Lower lobe of right lung (tissue), 2 donors: ENCODE measurements around the gene KRT81. TPM values are rescaled to one million over a fixed set of nuclear protein-coding genes. Genes with fewer than 3 reads are reported as not detected.

Experiments used
- ATAC-seq, 2 donors: fragments of 200-7000 bp; cut with Tn5 transposase; one replicate each; pipeline ENCODE4 v1.9.1; 2020 to 2022; ENCODE audit warnings: mild to moderate bottlenecking in 2 of 2, moderate library complexity in 2 of 2
- DNase-seq: peaks from one replicate; pipeline ENCODE4 v3.0.0-alpha.2; 2020
- H3K27ac ChIP-seq: fragments of 200-600 bp; one replicate; pipeline ENCODE4 v1.8.0; 2022
- H3K27me3 ChIP-seq: fragments of 200-600 bp; one replicate; pipeline ENCODE4 v1.8.0; 2022; ENCODE audit warnings: low read depth
- H3K36me3 ChIP-seq: fragments of 200-600 bp; one replicate; pipeline ENCODE4 v1.8.0; 2022; ENCODE audit warnings: mild to moderate bottlenecking
- H3K4me1 ChIP-seq: fragments of 200-600 bp; one replicate; pipeline ENCODE4 v1.8.0; 2022
- H3K4me3 ChIP-seq: fragments of 200-600 bp; one replicate; pipeline ENCODE4 v1.8.0; 2022; ENCODE audit warnings: mild to moderate bottlenecking
- H3K9me3 ChIP-seq: fragments of 200-600 bp; one replicate; pipeline ENCODE4 v1.8.0; 2022
- CTCF ChIP-seq: fragments of 200-600 bp; IDR thresholded peaks from one replicate; pipeline ENCODE4 v1.8.0; 2022; ENCODE audit warnings: antibody characterized with exemption, mild to moderate bottlenecking
- intact Hi-C: fragments of 100-400 bp; cut with DNase I; formaldehyde crosslinking; loops from one replicate; pipeline ENCODE4 v1.11.0; 2022
- total RNA-seq: library from RNA; stranded (reverse); fragmentation: NEBNext Ultra II Directional; extraction: Animal tissue kit (Norgen Biotek cat#: 25700); gene quantifications from one replicate; pipeline ENCODE4 v1.2.1, GENCODE V29; 2021
- donor health status: DM: no; HTN: yes; CAD: no; lungs with severe emphysema.

The KRT81 gene
- total RNA-seq, 1 donor from 2014 or later = not detected

- Histone ChIP-seq H3K36me3 (no peaks in the 10 kb centered on the region), H3K9me3 (no peaks in the 10 kb centered on the region), H3K4me3 (no peak overlapping the region), H3K27ac (no peak overlapping the region), H3K4me1 (no peaks in the 10 kb centered on the region), H3K27me3 (peaks cover 20% of the 10 kb centered on the region)
- DNase-seq (no peak), ATAC-seq (no peak)
- intact Hi-C loops = no loop called here
- TF ChIP-seq CTCF = no peak
Measured at GRCh38 chr12:52322069-52322468, 30.7 kb upstream of the KRT81 start.

- no peak for TF ChIP-seq CTCF
- H3K9me3 ChIP-seq = no peaks in the 10 kb centered on the region
- no peak overlapping the region for H3K27ac ChIP-seq
- DNase-seq (no peak), ATAC-seq (no peak)
- no peak overlapping the region for H3K4me3 ChIP-seq
- intact Hi-C loops = no loop called here
- no peaks in the 10 kb centered on the region for H3K4me1 ChIP-seq
- peaks cover 20% of the 10 kb centered on the region for H3K27me3 ChIP-seq
- H3K36me3 ChIP-seq = no peaks in the 10 kb centered on the region
Measured at GRCh38 chr12:52321418-52321817, 30.1 kb upstream of the KRT81 start.

- no peak within 1 kb of the TSS for H3K27ac ChIP-seq
- DNase-seq (no peak), ATAC-seq (no peak)
- H3K4me3 ChIP-seq = no peak within 1 kb of the TSS
- no peaks in the 10 kb centered on the region for H3K36me3 ChIP-seq
- peaks cover 20% of the 10 kb centered on the region for H3K27me3 ChIP-seq
- TF ChIP-seq CTCF = no peak
- intact Hi-C loops = no loop called here
- no peaks in the 10 kb centered on the region for H3K4me1 ChIP-seq
- H3K9me3 ChIP-seq = no peaks in the 10 kb centered on the region
Measured at GRCh38 chr12:52320784-52321400, 29.6 kb upstream of the KRT81 start, which contains the start of gene KRT83. Gene KRT83, minus strand, starts transcription at chr12:52321398. Its CDS starts 63 bp downstream, at chr12:52321335.

- Histone ChIP-seq H3K4me1 (no peaks in the 10 kb centered on the region), H3K27me3 (peaks cover 20% of the 10 kb centered on the region), H3K27ac (no peak overlapping the region), H3K4me3 (no peak overlapping the region), H3K36me3 (no peaks in the 10 kb centered on the region), H3K9me3 (no peaks in the 10 kb centered on the region)
- TF ChIP-seq CTCF = no peak
- intact Hi-C loops = no loop called here
- DNase-seq = no peak
- no peak for ATAC-seq
Measured at GRCh38 chr12:52319097-52319496, 27.8 kb upstream of the KRT81 start.

GRCh38 chr12:52318241-52318990 is 27.1 kb upstream of the KRT81 start:
- Histone ChIP-seq H3K4me1 (no peaks in the 10 kb centered on the region), H3K27ac (no peak overlapping the region), H3K4me3 (no peak overlapping the region), H3K9me3 (no peaks in the 10 kb centered on the region), H3K27me3 (peaks cover 20% of the 10 kb centered on the region), H3K36me3 (no peaks in the 10 kb centered on the region)
- no peak for TF ChIP-seq CTCF
- intact Hi-C loops = no loop called here
- no peak for DNase-seq
- ATAC-seq = no peak
